Stimulated activated CD8-positive, alpha-beta memory T cell treated with anti-CD3 and anti-CD28 coated beads, Interleukin-12 subunit alpha, Interleukin-12 subunit beta, amount 100 ng/mL, for 24 hours (primary cell): Measurements from ENCODE around the gene GABBR2.

Source experiments
- DNase-seq: peaks from one replicate; pipeline ENCODE4 v3.0.0-alpha.2; 2020; ENCODE audit errors: extremely low read depth

GABBR2 gene

DNA sequence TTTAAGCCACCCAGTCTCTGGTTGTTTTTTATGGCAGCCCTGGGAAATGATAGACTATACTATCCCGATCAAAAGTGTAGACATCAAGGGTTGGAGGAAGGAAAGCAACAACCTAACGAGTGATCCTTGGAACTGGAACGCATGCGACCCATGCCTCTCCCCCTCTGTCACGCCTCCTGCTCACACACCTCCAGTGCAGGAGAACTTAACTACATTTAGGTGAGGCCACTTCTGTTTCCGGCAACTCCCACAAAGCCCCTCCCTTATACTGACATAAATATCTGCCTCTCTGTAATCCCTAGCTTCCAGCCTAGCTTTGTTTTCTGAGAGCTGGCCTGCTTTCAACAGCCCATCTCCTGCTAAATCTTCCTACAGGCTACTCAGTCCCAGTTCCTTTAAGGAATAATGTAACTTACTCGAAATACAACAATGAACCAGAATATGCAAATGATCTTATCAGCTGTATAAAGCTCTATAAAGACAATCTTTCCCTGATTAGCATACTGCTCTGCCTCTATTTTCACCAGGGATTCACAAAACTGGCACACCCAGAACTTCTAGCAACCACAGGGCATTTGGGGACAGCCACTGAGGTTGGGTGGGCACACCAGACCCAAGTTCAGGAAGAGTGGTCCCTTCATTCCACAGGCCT lies 73.9 kb downstream of the GABBR2 start:
- no peak for DNase-seq

DNA sequence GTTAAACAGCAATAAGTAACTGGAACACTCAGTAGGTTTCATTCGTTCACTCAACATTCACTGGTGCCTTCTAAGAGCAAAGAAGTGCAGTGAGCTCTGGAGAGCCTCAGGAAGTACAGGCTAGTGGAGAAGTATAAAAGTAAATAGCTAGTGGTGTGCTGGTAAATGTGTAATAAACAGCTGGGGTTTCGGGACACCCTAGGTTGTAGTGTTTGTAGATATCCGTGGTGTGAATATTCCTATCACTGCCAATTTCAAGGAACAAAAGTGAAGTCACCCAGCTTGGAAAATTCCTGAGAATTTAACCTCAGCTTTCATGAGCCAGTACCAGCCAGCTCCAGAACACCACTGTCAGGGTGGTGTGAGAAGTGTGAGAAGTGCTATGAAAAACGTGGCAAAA lies 75.9 kb downstream of the GABBR2 start:
- no peak for DNase-seq

DNA sequence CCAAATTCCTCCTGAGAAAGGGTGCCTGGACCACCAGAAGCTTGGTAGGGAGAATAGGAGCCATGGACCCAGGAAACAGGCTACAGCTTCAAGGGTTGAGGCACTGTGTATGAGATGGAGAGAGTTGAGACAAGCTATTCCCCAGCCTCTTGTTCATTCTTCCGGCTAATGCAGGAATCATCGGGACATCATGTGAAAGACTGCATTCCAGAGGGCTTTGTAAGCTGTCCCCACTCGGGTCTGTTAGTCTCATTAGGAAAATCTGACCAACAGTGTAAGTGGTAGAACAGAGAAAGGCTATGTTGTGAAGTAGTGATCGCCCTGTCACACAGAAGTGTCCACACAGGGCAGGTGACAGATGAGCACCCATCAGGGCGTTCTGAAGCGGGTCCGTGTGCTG lies 81.4 kb downstream of the GABBR2 start:
- DNase-seq = no peak

DNA sequence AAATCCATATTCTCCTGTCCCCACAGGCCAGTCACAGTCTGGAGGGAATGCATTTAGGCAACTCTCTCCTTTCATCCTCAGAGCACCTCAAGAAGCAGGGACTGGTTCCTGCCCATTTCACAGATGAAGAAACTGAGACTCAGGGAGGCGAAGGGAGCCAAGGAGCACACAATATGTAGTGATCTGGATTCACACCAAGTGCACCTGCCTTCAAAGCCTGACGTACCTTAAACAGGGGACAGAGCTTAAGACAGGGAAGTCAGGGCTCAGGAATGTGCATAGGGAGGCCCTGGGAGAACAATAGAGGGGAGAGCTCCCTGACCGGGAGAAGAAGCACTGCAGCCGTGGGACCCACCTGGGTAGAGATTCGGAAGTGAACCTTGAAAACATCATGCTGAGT lies 83.0 kb downstream of the GABBR2 start:
- no peak for DNase-seq

DNA sequence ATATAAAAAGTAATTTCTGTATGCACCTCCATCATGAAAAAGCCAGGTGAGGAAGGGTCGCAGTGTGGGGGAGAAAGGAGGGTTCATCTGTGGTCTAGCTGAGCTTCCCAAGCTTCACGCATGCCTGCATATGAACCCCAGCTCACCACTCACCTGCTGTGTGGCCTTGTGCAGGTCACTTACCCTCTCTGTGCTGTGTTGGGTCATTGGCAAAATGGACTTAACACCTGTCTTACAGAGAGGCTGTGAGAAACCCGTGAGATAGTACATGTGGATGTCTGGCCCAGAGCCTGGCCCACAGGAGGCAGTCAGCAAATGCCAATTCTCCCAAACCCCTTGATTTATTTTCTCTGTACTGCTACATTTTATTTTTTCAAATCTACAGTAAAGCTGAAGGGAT lies 88.9 kb downstream of the GABBR2 start:
- no peak for DNase-seq

DNA sequence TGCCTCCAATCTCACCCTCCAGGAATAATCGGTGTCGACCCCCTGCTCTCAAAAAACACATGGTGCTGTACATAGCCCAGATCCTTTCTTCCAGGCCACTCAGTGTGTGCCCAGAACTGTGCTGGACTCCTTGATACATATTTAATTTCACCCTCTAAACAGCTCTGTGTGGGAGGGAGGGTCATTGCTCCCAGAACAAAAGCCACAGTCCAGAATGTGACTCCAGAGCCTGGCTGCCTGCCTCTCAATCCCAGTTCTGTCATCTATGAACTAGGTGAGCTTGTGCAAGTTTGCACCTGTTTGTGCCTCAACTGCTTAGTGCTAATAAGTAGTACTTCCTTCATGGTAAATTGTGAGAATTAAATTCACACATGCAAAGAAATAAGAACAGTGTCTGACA lies 93.1 kb downstream of the GABBR2 start:
- DNase-seq = no peak

DNA sequence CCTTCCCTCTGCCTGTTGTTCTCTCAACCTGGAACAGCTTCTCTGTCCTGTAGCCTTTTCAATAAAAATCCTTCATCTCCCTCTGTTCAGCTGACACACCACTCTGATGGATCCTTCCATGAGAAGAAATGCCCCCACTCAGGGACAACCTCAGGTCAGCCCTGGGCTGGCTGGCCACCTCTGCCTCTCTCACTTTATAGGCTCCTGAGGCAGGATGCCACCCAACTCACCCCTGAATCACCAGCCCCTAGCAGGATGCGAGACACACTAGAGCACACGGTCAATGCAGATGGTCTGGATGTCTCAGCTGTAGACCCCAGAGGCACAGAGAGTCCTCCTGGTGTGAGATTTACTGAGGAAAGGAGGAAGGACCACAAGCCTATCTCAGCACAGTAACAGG lies 93.8 kb downstream of the GABBR2 start:
- no peak for DNase-seq

DNA sequence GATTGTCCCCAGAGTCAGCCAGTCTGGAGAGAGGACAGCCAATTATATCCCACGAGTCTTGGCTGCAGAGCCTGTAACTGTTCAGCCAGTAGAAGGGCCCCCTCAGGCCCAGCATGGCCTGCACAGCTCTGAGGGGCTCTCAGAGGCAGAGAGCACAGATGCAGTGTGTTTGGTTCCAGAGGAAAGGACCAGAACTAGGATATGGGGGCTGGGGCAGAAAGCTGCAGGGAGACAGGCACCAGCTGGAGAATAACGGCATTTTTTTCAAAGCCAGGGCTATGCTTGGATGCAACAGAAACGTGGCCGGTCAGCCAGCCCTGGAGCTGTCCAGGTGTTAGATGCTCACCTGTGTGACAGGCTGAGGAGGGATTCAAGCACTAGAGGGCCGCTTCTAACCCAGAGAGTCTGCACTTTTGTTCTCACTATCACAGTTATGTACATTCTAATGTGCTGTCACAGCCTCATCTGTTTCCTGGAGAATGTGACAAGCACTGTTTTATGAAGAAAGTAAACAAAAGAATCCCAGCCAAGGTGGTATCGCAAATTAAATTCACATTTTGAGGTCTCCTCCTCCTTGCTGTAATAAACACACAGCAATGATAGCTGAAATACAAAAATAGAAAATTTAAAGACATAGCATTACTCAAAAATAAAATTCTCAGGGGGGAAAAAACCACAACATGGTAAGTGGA lies 96.5 kb downstream of the GABBR2 start:
- no peak for DNase-seq

DNA sequence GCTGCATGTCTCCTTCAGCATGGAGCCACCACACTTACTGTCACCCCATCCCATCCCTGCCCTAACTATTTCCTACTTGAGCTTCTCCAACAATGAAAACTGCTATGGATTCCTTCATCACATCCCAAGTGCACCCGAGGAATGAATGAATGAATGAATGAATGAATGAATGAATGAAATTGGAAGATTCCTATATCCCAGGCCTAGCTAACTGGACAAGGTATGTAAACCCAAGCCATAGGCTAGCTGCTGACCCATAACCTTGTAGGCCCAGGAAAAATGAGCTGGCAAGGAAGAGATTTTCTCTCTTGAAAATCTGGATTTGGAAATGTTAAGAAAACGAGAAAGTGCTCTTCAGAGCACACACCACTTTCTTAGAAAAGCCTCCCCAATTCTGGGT lies 97.4 kb downstream of the GABBR2 start:
- no peak for DNase-seq

DNA sequence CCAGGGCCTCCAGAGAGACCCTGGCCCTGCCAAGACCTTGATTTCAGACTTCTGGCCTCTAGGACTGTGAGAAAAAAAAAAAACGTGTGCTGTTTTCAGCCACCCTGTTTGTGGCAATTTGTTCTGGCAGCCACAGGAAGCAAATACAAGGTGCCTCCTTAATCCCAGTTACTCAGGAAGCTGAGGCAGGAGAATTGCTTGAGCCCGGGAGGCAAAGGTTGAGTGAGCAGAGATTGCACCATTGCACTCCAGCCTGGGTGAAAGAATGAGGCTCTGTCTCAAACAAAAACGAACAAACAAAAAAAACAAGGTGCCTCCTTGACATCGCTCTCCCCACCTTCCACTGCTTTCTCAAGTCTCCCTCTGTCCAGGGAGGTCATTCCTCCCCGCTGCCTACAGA lies 98.0 kb downstream of the GABBR2 start:
- no peak for DNase-seq

DNA sequence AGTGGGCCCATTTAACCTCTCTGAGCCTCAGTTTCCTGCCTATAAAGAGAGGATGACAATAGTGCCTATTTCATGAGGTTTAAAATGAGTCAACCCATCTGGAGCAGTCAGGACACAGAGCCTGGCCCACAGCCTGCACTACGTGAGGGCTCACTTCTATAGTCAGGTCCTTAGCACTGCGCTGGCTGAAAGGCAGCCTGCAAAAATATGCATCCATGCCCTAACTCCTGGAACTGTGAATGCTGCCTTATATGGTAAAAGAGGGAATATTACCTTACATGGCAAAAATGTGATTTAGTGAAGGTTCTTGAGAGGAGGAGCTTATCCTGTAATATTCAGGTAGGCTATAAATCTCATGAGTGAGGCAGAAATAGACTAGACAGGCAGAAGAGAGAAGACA lies 98.5 kb downstream of the GABBR2 start:
- DNase-seq = no peak

DNA sequence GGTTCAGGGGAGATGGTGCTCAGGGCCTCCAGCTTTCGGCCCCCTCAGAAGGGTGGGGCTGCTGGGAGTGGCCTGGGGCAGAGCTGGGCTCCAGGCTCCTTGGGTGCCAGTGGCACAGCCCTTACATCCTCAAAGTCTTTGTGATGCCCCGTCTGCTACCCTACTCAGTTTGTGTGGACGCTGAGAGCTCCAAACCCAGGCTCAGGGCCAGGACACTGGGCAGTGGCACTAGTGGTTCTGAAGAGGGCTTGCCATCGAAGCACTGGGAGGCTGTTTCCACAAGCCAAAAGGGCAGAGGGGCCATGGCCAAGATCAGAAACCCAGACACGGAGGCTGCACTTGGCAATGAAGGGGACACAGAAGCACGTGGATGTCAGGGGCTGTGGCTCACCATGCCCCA lies 99.1 kb downstream of the GABBR2 start:
- no peak for DNase-seq

DNA sequence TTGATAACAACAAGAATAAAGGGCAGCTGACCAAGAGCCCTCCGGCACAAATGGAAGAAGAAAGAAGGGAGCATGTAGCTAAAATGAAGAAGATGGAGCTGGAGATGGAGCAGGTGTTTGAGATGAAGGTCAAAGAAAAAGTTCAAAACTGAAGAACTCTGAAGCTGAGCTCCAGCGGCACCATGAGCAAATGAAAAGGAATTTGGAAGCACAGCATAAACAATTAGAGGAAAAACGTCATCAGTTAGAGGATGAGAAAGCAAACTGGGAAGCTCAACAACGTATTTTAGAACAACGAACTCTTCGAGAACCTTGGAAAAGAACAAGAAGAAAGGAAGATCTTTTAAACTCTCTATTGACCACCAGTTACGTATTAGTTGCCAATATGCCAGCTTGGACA lies 100.9 kb downstream of the GABBR2 start:
- no peak for DNase-seq

DNA sequence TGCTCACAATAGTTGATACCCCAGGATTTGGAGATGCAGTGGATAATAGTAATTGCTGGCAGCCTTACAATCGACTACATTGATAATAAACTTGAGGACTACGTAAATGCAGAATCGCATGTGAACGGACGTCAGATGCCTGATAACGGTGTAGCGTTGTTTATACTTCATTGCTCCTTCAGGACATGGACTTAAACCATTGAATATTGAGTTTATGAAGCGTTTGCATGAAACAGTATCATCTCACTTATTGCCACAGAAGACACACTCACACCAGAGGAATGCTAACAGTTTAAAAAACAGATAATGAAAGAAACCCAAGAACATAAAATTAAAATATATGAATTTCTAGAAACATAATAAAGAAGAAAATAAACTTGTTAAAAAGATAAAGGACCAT lies 101.6 kb downstream of the GABBR2 start:
- no peak for DNase-seq

DNA sequence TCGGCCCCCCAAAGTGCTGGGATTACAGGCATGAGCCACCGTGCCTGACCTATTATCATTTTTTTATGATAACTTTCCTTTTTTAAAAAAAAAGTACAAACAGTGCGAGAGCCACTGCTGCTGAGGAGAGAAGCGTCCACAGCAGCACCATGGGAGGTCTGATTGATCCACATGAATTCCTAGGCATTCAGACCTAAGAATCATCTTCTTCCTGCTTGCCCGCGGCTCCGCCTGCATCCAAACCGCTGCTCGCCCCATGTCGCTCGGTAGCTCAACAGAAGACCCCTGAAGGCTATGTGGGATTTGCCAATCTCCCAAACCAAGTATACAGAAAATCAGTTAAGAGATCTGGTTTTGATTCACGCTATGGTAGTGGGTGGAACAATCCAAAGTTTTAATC lies 102.0 kb downstream of the GABBR2 start:
- DNase-seq = no peak

DNA sequence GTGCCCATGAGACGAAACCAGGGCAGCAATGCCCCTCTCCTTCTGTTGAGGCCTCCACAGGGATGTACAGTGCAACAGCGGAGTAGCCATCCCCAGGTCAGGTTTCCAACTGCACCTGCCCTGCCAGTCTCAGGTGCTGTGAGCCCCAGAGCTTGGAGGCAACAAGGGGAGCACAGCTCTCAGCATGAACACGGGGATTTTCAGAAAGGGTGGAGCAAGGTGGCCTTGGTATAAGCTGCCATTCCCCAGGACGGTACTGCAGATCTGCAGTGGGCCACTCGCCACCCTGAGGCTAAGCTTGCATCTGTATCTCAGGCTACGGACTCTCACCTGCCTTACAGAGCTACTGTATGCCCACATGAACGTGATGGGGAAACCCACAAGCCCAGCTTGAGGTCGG lies 103.6 kb downstream of the GABBR2 start:
- no peak for DNase-seq

DNA sequence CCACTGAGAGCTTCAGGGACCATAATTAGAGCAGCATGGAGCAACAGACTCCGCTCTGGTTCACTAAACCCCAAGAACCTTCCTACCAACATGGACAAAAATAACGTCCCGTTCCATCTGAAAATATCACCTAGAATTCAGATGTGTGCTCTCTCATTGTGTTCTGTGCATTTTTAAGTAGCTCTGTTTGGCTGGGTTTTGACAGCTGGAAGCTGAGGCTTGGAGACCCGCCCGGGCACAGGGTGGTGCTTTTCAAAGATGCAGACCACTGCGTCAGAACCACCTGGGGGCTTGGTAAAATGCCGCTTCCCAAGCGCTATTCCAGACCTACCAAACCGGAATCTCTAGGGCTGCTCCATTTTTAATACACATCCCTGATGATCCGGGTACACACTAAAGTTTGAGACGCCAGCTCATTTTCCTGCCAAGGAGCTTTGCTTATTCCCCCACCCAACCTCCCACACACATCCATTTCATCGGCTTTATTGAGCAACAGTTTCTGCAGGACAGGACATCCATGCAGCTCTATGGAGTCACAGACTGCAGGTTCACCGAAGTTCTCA lies 104.8 kb downstream of the GABBR2 start:
- DNase-seq = no peak

DNA sequence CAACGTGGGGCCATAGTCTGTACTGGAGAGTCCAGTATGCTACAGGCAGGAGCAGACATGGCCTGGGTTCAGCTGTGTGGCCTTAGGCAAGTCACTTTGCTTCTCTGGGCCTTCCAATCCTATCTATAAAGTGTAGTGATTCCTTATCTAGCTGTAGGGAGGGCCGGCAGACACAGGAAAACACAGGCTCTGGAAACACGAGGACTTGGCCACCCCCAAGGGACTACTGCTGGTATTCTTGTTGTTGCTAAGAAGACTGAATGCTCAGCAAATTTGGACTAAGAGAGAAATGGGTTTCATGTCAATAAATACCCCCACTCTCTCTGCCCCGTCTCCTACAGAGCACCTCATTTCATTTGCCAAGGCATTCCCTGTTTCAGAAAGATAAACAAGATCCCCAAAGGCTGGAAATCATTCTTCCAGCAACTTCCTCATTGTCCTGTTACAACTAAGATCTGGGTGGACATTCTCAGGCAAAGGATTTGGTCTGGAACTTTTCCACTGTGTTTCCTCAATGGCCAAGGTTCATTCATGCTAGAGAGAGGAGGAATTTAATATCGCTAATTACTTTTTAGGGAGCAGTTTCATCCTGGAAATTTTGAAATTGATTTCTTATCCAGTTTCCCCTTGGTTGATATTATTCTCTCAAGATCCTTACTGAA lies 105.8 kb downstream of the GABBR2 start:
- DNase-seq = no peak

DNA sequence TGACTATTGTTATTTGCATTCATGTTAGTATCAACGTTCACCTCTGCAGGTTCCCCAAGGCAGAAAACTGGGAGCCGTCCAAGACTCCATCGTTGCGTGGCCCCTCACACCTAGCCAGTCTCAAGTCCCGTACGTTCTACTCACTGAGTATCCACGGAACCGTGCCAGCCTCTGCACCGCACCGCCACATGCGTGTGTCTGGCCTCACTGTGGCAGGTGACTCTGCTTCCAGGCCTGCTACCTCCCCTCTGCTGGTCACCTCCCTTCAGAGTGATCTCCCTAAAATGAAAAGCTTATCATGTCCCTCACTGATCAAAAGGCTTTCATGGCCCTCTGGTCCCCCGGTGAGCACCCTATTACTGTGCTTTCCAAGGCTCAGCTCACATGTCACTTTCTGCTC lies 108.1 kb downstream of the GABBR2 start:
- no peak for DNase-seq

DNA sequence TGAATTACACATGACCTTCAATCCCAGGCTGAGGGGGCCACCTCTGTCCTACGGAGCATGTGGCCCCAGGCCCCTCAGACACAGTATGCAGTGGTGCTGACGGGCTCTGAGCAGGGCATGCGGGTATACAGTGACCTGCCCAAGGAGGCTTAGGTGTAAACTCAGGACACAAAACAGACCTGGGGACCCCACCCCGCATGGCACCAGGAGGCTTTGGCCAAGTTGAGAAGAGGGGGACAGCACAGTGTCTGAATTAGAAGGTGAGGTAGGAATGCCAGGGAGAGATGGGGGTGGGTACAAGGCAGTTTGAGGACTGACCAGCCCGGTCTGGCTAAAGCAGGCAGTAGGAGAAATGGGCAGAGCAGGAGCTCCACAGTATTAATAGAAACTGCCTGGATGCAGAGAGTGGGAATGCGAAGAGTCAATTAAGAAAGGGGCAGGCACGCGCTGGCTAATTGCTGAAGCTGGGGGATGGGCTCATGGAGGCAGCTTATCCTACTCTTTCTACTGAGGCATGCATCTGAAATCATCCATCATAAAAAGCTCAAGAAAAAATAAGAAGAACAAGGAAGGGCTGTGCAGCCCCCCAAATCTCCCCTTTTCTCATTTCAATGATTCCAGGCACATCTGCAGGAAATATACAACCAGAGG lies 109.0 kb downstream of the GABBR2 start:
- no peak for DNase-seq

DNA sequence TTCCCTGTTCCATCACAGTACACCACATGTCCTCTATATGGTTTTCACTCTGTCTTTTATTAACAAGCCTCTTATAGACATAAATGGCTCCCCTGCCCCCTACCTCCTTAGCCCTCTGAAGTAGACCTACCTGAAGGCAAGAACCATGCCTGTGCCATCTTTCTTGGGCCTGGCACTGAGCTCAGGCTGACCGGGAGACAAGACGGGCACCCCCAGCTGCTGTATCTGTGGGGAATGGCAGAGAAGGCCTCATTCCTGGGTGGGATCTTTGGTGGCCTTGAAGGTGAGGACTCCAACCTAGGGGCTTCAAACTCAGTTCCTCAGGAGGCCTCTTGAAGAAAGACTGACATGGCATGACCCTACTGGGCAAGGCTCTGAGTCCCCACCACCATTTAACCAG lies 109.9 kb downstream of the GABBR2 start:
- no peak for DNase-seq

DNA sequence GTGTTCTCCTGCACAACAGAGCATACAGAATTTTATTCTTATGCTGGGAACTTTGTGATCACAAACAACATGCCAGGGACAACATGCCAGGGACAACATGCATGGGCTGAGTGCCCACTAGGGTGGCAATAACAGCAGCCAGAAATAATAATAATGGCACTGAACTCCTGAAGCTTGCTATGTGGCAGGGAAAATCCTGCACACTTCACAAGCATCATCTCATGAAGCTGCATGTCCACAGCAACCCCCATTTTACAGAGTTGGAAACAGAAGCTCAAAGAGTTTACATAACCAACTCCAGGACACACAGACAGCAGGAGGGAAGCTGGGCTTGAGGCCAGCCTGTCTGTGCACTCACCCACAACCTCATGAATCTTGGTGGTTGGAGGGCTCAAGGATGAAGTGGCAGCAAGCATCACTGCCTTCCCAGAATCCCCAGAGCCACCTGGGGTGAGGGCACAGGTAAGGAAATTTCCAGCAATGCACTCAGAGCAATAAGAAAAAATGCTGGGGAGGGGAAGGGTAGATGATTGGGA lies 111.4 kb downstream of the GABBR2 start:
- no peak for DNase-seq
